ENCODE data around the gene CCDC88A. TPM values are rescaled to one million over a fixed set of nuclear protein-coding genes. Genes with fewer than 3 reads are reported as not detected.

Gene CCDC88A
- total RNA-seq, 1 experiment from 2014 or later = 84.5 TPM

- H3K27ac ChIP-seq (ENCODE audit: low read depth, low read length, poor library complexity, severe bottlenecking) = no peak overlapping the region
- intact Hi-C loops (cut with micrococcal nuclease; ENCODE audit: unreplicated experiment) = no loop called here
- no peak for DNase-seq (ENCODE audit: low spot score)
- BruUV-seq (replicated peaks) = no TSS peak
- no peak overlapping the region for H3K4me3 ChIP-seq (ENCODE audit: low read depth, low read length, poor library complexity, severe bottlenecking)
- CTCF ChIA-PET = no interaction called here
- no peaks in the 10 kb centered on the region for H3K36me3 ChIP-seq (ENCODE audit: insufficient read depth, low read length, poor library complexity, severe bottlenecking)
- H3K4me1 ChIP-seq (ENCODE audit: insufficient read depth, low read length, poor library complexity, severe bottlenecking) = no peaks in the 10 kb centered on the region
- POLR2A ChIA-PET (ENCODE audit: low non-redundant PET) = no interaction called here
- TF ChIP-seq CTCF (conservative IDR thresholded peaks at IDR 0.05; ENCODE audit: low read depth, low read length) = no peak
- no peak for TF ChIP-seq EZH2 (IDR thresholded peaks at IDR 0.05; ENCODE audit: borderline replicate concordance, low read depth, low read length, poor library complexity, severe bottlenecking)
- H3K9me3 ChIP-seq (ENCODE audit: low read depth, low read length, poor library complexity, severe bottlenecking) = no peaks in the 10 kb centered on the region
- no peaks in the 10 kb centered on the region for H3K27me3 ChIP-seq (replicated peaks; ENCODE audit: insufficient read depth, low read depth, low read length, poor library complexity)
Measured at GRCh38 chr2:55384786-55385185, 34.9 kb downstream of the CCDC88A start.

GRCh38 chr2:55371376-55371775 lies 48.3 kb downstream of the CCDC88A start:
- peaks cover 10% of the 10 kb centered on the region for H3K36me3 ChIP-seq (ENCODE audit: insufficient read depth, low read length, poor library complexity, severe bottlenecking)
- no peak for DNase-seq (ENCODE audit: low spot score)
- no peak overlapping the region for H3K4me3 ChIP-seq (ENCODE audit: low read depth, low read length, poor library complexity, severe bottlenecking)
- no peaks in the 10 kb centered on the region for H3K4me1 ChIP-seq (ENCODE audit: insufficient read depth, low read length, poor library complexity, severe bottlenecking)
- H3K9me3 ChIP-seq (ENCODE audit: low read depth, low read length, poor library complexity, severe bottlenecking) = no peaks in the 10 kb centered on the region
- no peaks in the 10 kb centered on the region for H3K27me3 ChIP-seq (replicated peaks; ENCODE audit: insufficient read depth, low read depth, low read length, poor library complexity)
- H3K27ac ChIP-seq (ENCODE audit: low read depth, low read length, poor library complexity, severe bottlenecking) = no peak overlapping the region
- BruUV-seq (replicated peaks) = no TSS peak
- ChIA-PET POLR2A (ENCODE audit: low non-redundant PET) (no interaction called here), CTCF (no interaction called here)
- intact Hi-C loops (cut with micrococcal nuclease; ENCODE audit: unreplicated experiment) = no loop called here
- TF ChIP-seq EZH2 (IDR thresholded peaks at IDR 0.05; ENCODE audit: borderline replicate concordance, low read depth, low read length, poor library complexity, severe bottlenecking) (no peak), CTCF (conservative IDR thresholded peaks at IDR 0.05; ENCODE audit: low read depth, low read length) (no peak)

GRCh38 chr2:55370208-55370607 lies 49.4 kb downstream of the CCDC88A start:
- DNase-seq (ENCODE audit: low spot score) = no peak

More at GRCh38 chr2:55370208-55370607, 49.4 kb downstream of the CCDC88A start:
- Histone ChIP-seq H3K4me3 (ENCODE audit: low read depth, low read length, poor library complexity, severe bottlenecking) (no peak overlapping the region), H3K27me3 (replicated peaks; ENCODE audit: insufficient read depth, low read depth, low read length, poor library complexity) (no peaks in the 10 kb centered on the region), H3K36me3 (ENCODE audit: insufficient read depth, low read length, poor library complexity, severe bottlenecking) (peaks cover 10% of the 10 kb centered on the region), H3K27ac (ENCODE audit: low read depth, low read length, poor library complexity, severe bottlenecking) (no peak overlapping the region), H3K9me3 (ENCODE audit: low read depth, low read length, poor library complexity, severe bottlenecking) (no peaks in the 10 kb centered on the region), H3K4me1 (ENCODE audit: insufficient read depth, low read length, poor library complexity, severe bottlenecking) (no peaks in the 10 kb centered on the region)
- BruUV-seq (replicated peaks) = no TSS peak
- no peak for TF ChIP-seq CTCF (conservative IDR thresholded peaks at IDR 0.05; ENCODE audit: low read depth, low read length)
- no peak for TF ChIP-seq EZH2 (IDR thresholded peaks at IDR 0.05; ENCODE audit: borderline replicate concordance, low read depth, low read length, poor library complexity, severe bottlenecking)
- ChIA-PET POLR2A (ENCODE audit: low non-redundant PET) (no interaction called here), CTCF (no interaction called here)
- intact Hi-C loops (cut with micrococcal nuclease; ENCODE audit: unreplicated experiment) = no loop called here

Data from A673 (cell line).